ENCODE data around the gene TEX22.

GRCh38 chr14:105424861-105425260 lies 26.5 kb downstream of the TEX22 start:
- TF ChIP-seq, protein P1, sequence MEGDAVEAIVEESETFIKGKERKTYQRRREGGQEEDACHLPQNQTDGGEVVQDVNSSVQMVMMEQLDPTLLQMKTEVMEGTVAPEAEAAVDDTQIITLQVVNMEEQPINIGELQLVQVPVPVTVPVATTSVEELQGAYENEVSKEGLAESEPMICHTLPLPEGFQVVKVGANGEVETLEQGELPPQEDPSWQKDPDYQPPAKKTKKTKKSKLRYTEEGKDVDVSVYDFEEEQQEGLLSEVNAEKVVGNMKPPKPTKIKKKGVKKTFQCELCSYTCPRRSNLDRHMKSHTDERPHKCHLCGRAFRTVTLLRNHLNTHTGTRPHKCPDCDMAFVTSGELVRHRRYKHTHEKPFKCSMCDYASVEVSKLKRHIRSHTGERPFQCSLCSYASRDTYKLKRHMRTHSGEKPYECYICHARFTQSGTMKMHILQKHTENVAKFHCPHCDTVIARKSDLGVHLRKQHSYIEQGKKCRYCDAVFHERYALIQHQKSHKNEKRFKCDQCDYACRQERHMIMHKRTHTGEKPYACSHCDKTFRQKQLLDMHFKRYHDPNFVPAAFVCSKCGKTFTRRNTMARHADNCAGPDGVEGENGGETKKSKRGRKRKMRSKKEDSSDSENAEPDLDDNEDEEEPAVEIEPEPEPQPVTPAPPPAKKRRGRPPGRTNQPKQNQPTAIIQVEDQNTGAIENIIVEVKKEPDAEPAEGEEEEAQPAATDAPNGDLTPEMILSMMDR (IDR thresholded peaks at IDR 0.05): no peak
- TF ChIP-seq EZH2phosphoT487 (IDR thresholded peaks at IDR 0.05) (no peak), EZH2 (IDR thresholded peaks at IDR 0.05) (no peak)

All from neural progenitor cell (in vitro differentiated cells).